ENCODE data around the gene C17orf58.
"Not testable (repeated sequence)": the region's sequence is repeated elsewhere in the genome, so short reads cannot be mapped to it uniquely, and the experiment has no call there.

The C17orf58 gene

DNA sequence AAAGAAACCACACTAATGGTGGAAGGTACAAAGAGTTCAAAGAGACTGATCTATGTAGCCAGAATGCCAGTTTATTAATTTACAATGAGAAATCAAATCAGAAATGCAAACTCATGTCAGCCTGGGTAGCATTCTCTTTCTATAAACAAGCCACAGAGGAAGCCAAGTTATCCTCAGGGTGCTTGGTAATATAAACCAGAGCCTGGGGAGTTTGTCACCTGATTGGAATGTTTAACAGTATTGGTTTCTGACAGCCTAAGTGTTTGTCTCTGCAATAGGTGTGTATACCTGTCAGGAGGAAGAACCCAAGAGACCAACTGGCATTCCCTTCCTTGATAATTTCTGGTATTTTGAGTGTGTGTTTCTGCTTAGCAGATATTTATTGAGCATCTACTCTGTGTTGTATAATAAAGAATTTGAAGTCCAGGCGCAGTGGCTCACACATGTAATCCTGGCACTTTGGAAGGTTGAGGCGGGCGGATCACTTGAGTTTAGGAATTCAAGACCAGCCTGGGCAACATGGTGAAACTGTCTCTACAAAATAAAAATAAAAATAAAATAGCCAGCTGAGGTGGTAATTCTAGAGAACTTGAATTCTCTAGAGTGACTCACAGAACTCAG lies 3.1 kb upstream of the C17orf58 start:
- no peak for DNase-seq

- no peak for DNase-seq
Observed at GRCh38 chr17:67998466-67998865, 2.2 kb upstream of the C17orf58 start.

DNA sequence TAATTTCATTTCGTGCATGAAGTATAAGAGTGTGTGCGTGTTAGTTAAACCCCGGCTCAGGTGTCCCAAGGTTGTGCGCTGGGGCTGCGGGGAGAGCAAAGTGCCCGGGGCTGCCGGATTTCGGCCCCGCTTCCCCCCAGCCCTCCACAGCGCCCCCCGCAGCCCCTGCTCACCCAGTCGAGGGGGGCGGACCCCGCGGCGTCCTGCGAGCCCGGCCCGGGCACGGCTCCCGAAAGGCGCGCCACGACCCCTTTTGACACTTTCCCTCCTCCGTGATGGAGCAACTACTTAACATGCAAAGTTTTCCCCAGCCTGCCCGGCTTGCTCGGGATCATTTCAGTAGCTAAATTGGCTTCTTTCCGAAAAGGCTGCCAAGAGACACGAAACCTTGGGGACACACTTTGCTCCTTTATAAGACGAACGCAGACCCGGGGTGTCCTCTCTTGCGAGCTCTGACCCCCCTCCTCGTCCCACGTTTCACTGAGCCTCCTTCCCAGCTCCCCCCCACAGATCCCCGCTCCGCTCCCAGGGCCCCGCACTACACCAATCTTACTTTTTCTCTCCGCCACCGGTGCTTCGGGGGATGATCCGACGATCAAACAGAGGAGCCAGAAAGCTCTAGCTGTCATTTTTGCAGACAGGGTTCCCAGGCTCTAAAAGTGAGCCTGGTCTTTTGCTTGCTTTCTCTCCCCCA lies 552 bp downstream of the C17orf58 start:
- peak; percentile 68 for DNase-seq

- no peak for DNase-seq
Observed at GRCh38 chr17:67994817-67995569, 1.3 kb downstream of the C17orf58 start.

DNA sequence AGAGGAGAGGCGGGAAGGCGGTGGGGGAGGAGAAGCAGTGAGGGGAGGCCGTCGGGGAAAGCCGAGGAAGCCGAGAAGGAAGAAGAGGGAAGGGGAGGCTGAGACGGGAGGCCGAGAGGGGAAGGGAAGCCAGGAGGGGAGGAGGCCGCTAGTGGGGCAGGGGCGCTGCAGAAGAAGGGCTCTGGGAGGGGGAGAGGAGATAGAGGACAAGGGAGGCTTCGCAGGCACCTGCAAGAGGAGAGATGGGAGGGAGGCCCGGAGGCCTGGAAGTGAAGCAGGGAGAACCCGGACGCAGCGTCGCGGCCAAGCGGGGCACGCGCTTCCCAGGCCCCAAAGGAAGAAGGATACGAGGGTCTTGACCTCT lies 2.3 kb downstream of the C17orf58 start:
- no peak for DNase-seq

GRCh38 chr17:67993153-67993997 lies 2.9 kb downstream of the C17orf58 start:
- peak; percentile 88 for DNase-seq

DNA sequence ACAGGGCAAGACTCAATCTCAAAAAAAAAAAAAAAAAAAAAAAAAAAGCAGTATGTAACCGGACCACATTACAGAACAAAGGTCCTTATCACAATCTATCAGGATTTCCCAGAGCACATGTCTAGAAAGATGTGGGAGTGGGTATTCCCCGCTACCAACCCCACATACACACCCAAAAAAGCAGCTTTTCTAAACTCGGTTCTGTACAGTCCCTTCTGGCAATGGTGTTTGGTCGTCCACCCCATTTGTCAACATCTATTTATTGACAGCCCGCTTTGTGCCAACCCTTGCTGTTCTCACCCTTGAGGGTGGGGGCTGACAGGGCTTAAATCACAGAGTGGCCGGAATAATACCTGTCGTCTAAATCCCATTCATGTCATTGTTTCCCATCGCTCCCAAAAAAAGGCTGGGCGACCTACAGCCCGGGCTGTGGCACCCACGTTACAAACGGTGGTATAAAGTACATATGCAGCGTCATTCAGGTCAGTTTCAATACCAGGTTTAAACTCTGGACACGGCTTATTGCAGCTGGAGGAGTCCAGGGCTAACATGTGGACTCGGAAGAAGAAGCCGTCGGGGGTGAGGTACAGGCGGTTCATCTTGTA lies 3.6 kb downstream of the C17orf58 start:
- peak; percentile 64 for DNase-seq

DNA sequence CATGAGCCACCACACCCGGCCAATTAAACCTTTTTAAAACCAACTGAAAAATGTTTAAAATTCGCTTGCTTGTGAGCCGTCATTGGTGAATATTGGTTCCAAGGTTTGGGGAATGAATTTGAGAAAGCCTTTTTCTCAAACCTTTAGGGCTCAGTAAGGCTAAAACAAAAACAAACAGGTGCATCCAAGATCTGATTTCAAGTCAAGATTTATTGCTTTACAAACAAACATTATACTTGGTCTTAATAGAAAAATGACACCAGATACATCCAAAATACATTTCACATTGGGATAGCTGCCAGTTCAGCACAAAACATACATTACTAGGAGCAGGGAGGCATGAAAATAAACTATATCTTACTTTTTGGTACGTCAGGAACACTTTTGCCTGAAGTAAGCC lies 5.4 kb downstream of the C17orf58 start:
- no peak for DNase-seq

GRCh38 chr17:67983383-67983688 lies 12.9 kb downstream of the C17orf58 start:
- DNase-seq, result no peak

GRCh38 chr17:67982686-67983382 lies 13.4 kb downstream of the C17orf58 start:
- no peak for DNase-seq

- DNase-seq, result no peak
Observed at GRCh38 chr17:67982034-67982640, 14.1 kb downstream of the C17orf58 start.

DNA sequence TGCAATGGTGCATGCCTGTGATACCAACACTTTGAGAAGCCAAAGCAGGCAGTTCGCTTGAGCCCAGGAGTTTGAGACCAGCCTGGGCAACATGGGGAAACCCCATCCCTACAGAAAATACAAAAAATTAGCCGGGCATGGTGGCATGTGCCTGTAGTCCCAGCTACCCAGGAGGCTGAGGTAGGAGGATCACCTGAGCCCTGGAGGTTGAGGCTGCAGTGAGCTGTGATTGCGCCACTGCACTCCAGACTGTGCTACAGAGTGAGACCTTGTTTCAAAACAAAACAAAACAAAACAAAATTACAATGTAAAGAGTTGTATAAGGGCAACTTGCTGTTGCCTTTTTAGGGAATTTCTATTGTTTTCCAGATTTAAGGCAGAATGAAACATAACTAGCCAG lies 15.4 kb downstream of the C17orf58 start:
- DNase-seq, result not testable (repeated sequence)

- no peak for DNase-seq
Observed at GRCh38 chr17:67980456-67980855, 15.8 kb downstream of the C17orf58 start.

DNA sequence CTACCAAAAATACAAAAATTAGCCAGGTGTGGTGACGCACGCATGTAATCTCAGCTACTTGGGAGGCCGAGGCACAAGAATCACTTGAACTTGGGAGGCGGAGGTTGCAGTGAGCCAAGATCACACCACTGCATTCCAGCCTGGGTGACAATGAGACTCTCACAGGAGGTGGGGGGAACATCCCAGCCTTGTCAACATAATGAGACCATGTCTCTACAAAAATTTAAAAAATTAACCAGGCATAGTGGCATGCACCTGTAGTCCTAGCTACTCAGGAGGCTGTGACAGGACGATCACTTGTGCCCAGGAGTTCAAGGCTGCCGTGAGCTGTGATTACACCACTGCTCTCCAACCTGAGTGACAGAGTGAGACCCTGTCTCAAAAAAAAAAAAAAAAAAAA lies 20.0 kb downstream of the C17orf58 start:
- DNase-seq, result not testable (repeated sequence)

GRCh38 chr17:67974598-67975066 lies 21.6 kb downstream of the C17orf58 start:
- no peak for DNase-seq

GRCh38 chr17:67974185-67974584 lies 22.1 kb downstream of the C17orf58 start:
- no peak for DNase-seq

DNA sequence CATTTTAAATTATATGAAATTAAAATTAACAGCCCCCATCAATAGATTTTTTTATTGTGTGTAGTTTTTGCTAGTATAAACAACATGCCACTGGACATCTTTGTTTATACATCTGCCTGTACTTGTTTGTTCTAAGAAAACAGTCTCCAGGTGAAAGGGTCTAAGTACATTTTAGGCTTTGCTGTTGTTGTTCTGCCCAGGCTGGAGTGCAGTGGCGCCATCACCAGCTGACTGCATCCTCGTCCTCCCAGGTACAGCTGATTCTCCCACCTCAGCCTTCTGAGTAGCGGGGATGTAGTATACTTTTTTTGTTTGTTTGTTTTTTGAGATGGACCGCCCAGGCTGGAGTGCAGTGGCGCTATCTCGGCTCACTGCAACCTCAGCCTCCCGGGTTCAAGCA lies 25.5 kb downstream of the C17orf58 start:
- no peak for DNase-seq

GRCh38 chr17:67963145-67963572 lies 33.1 kb downstream of the C17orf58 start:
- DNase-seq, result peak; percentile 82

GRCh38 chr17:67962156-67962555 lies 34.1 kb downstream of the C17orf58 start:
- not testable (repeated sequence) for DNase-seq

DNA sequence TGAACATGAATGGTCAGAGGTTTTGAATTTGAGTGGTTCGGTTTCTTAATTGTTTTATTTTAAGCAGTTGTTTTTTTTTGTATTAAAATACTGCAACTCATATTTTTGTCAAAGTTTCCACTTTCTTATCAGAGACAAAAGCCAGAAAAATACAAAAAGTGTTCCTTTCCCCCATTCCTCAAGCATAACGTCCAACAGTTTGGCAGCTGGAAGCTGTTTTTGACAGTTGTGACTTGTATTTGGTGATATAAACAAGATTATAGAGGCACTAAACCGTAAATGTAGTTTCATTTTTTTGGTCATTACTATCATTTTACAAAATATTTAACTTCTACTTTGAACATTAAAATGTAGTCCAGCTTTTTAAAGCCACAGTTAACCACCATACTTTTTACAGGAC lies 36.0 kb downstream of the C17orf58 start:
- not testable (repeated sequence) for DNase-seq

GRCh38 chr17:67959510-67959909 lies 36.8 kb downstream of the C17orf58 start:
- DNase-seq, result no peak

- DNase-seq, result no peak
Observed at GRCh38 chr17:67950945-67951344, 45.3 kb downstream of the C17orf58 start.

Measured in activated effector memory CD4-positive, alpha-beta T cell treated with anti-CD3 and anti-CD28 coated beads, Interleukin-2, amount 50 U/mL, for 16 hours (primary cell).